Glomerular visceral epithelial cell (primary cell): ENCODE results near the gene LRRC32.
"Not testable (repeated sequence)": the region's sequence is repeated elsewhere in the genome, so short reads cannot be mapped to it uniquely, and the experiment has no call there.

Source experiments
- DNase-seq: peaks from one replicate; pipeline ENCODE4 v3.0.0-alpha.2; 2016; ENCODE audit errors: extremely low spot score

The LRRC32 gene

GRCh38 chr11:76648061-76648460, 22.5 kb downstream of the LRRC32 start:
- no peak for DNase-seq

- DNase-seq: no peak
Measured at GRCh38 chr11:76646882-76647534, 23.5 kb downstream of the LRRC32 start.

- DNase-seq: no peak
Measured at GRCh38 chr11:76644591-76644990, 26.0 kb downstream of the LRRC32 start.

GRCh38 chr11:76643711-76644110, 26.8 kb downstream of the LRRC32 start:
- not testable (repeated sequence) for DNase-seq

GRCh38 chr11:76642341-76642740, 28.2 kb downstream of the LRRC32 start:
- no peak for DNase-seq

GRCh38 chr11:76641905-76642304, 28.6 kb downstream of the LRRC32 start:
- no peak for DNase-seq

- no peak for DNase-seq
Measured at GRCh38 chr11:76640501-76640900, 30.0 kb downstream of the LRRC32 start.

- DNase-seq: no peak
Measured at GRCh38 chr11:76639621-76640020, 30.9 kb downstream of the LRRC32 start.

GRCh38 chr11:76638270-76639197, 32.0 kb downstream of the LRRC32 start:
- DNase-seq: no peak

- DNase-seq: no peak
Measured at GRCh38 chr11:76637491-76638269, 32.9 kb downstream of the LRRC32 start.

- no peak for DNase-seq
Measured at GRCh38 chr11:76636826-76637460, 33.6 kb downstream of the LRRC32 start.

GRCh38 chr11:76635991-76636738, 34.4 kb downstream of the LRRC32 start:
- DNase-seq: no peak

GRCh38 chr11:76634886-76635285, 35.7 kb downstream of the LRRC32 start:
- no peak for DNase-seq

GRCh38 chr11:76632492-76632891, 38.1 kb downstream of the LRRC32 start:
- DNase-seq: no peak

GRCh38 chr11:76631566-76632308, 38.8 kb downstream of the LRRC32 start:
- no peak for DNase-seq

GRCh38 chr11:76630600-76631281, 39.8 kb downstream of the LRRC32 start:
- DNase-seq: no peak

- DNase-seq: no peak
Measured at GRCh38 chr11:76629853-76630599, 40.5 kb downstream of the LRRC32 start.

GRCh38 chr11:76629116-76629852, 41.3 kb downstream of the LRRC32 start:
- no peak for DNase-seq
